Transverse colon (tissue), 4 donors: ENCODE measurements around the gene DUSP15. TPM values are rescaled to one million over a fixed set of nuclear protein-coding genes. Genes with fewer than 3 reads are reported as not detected.

ENCODE experiments used
- DNase-seq: peaks from one replicate; pipeline ENCODE4 v3.0.0-alpha.2; 2019
- H3K27ac ChIP-seq, 4 donors: fragments of 200-600 bp; sonication (generic); 2 replicates each; pipeline ENCODE4 v1.5.1; 2016 to 2018; ENCODE audit warnings: inconsistent platforms in 4 of 4
- H3K27me3 ChIP-seq: fragments of 200-600 bp; sonication (generic); 2 replicates; pipeline ENCODE4 v1.5.1; 2017; ENCODE audit warnings: inconsistent platforms
- H3K36me3 ChIP-seq, 4 donors: fragments of 200-600 bp; sonication (generic); 2 replicates each; pipeline ENCODE4 v1.5.1; 2017 to 2019; ENCODE audit warnings: inconsistent platforms in 4 of 4
- H3K4me1 ChIP-seq, 4 donors: fragments of 200-600 bp; sonication (generic); 2 replicates each; pipeline ENCODE4 v1.5.1; 2017 to 2020; ENCODE audit warnings: inconsistent platforms in 4 of 4
- H3K4me3 ChIP-seq, 4 donors: fragments of 200-600 bp; sonication (generic); 1 replicate in 1 of 4; 2 replicates in 3 of 4; pipeline versions ENCODE4 v1.5.1 to v1.6.1; 2017 to 2019; ENCODE audit warnings: inconsistent platforms in 4 of 4
- H3K9me3 ChIP-seq, 2 donors: fragments of 200-600 bp; sonication (generic); 2 replicates each; pipeline ENCODE4 v1.5.1; 2017 to 2019; ENCODE audit warnings: inconsistent platforms in 2 of 2
- EP300 ChIP-seq: sonication (generic); formaldehyde crosslinking; IDR thresholded peaks from one replicate; pipeline ENCODE4 v1.6.1; 2017; ENCODE audit warnings: antibody characterized with exemption, low read depth
- POLR2A ChIP-seq: fragments of 450-650 bp; IDR thresholded peaks from one replicate; pipeline ENCODE4 v1.6.1; 2016; ENCODE audit warnings: antibody characterized with exemption, mild to moderate bottlenecking, moderate library complexity
- POLR2AphosphoS5 ChIP-seq, 3 donors: sonication (generic); formaldehyde crosslinking; IDR thresholded peaks; one replicate each; pipeline ENCODE4 v1.6.1; 2016; ENCODE audit warnings: antibody characterized with exemption in 3 of 3
- WGBS, 2 donors: methylation state at CpG; one replicate each; pipeline ENCODE4 v1.1.5; 2018; ENCODE audit warnings: low coverage in 1 of 2; 5-methylcytosine and 5-hydroxymethylcytosine counted together
- in situ Hi-C, 4 donors: fragments of 200-750 bp; cut with MboI; loops; one replicate each; pipeline versions ENCODE4 v1.15.0 to v1.15.1; 2017; ENCODE audit warnings: low sequenced_read_pairs in 3 of 4, low pct_ligation_motif_present in 1 of 4, low pct_unique_long_range_greater_than_20kb in 1 of 4
- intact Hi-C: fragments of 100-400 bp; cut with DNase I; formaldehyde crosslinking; loops from one replicate; pipeline ENCODE4 v1.15.1; 2023; ENCODE audit warnings: low total_unique reads
- total RNA-seq, 4 donors: library from RNA; depleted of rRNA; stranded (reverse); fragments of >200 nt; gene quantifications; one replicate each; pipeline ENCODE4 v1.1.0, GENCODE V29; 2016
- TF ChIP-seq, protein P1 (sequence below), 5 experiments: fragments of 200-600 bp in 3 of 5; fragments of 450-650 bp in 2 of 5; sonication (generic) in 3 of 5; IDR thresholded peaks; 1 replicate in 2 of 5; 2 replicates in 3 of 5; pipeline ENCODE4 v1.5.1; 2016 to 2017; ENCODE audit warnings: antibody characterized with exemption in 5 of 5, inconsistent platforms in 3 of 5, mild to moderate bottlenecking in 2 of 5, moderate library complexity in 1 of 5

DUSP15 gene
- total RNA-seq, 4 donors from 2014 or later: 1.1 TPM; not detected in 3

DNA sequence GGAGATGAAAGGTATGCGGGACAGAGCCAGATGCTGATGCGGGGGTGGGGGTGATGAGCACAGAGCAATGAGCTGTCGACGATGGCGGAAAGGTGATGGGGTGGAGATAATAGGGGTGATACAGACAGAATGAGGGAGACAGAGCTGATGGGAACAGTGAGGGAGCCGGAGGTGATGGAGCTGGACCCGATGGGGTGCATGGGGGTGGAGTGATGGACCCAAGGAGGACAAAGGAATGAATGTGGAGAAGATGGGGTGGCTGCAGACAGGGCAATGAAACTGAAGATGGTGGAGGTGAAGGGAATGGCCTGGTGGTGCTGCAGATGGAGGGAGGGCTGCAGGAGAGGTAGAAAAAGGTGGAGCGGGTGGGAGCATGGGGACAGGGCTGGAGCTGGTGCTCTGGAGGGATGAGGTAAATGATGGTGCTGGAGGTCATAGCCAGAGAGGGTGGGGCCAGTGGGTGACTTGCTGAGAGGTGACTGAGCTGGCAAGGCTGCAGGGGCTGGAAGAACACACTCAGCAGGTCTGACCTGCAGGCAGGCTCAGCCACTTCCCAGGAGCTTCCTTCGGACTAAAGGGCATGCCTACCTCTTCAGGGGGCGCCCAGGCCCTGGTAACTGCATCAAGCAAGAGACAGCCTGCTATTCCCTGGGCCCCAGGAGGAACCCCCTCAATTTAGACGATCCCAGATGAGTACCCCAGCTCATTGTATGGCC is 18.9 kb downstream of the DUSP15 start:
- intact Hi-C loops: no loop called here
- TF ChIP-seq POLR2AphosphoS5 (IDR thresholded peaks at IDR 0.05) (no peak), POLR2A (no peak), EP300 (no peak)
- TF ChIP-seq, protein P1, sequence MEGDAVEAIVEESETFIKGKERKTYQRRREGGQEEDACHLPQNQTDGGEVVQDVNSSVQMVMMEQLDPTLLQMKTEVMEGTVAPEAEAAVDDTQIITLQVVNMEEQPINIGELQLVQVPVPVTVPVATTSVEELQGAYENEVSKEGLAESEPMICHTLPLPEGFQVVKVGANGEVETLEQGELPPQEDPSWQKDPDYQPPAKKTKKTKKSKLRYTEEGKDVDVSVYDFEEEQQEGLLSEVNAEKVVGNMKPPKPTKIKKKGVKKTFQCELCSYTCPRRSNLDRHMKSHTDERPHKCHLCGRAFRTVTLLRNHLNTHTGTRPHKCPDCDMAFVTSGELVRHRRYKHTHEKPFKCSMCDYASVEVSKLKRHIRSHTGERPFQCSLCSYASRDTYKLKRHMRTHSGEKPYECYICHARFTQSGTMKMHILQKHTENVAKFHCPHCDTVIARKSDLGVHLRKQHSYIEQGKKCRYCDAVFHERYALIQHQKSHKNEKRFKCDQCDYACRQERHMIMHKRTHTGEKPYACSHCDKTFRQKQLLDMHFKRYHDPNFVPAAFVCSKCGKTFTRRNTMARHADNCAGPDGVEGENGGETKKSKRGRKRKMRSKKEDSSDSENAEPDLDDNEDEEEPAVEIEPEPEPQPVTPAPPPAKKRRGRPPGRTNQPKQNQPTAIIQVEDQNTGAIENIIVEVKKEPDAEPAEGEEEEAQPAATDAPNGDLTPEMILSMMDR (IDR thresholded peaks at IDR 0.05): no peak
- DNase-seq: no peak
- H3K36me3 ChIP-seq: no peaks in the 10 kb centered on the region
- no peaks in the 10 kb centered on the region for H3K9me3 ChIP-seq
- H3K4me1 ChIP-seq: peaks cover 0 to 5% (median 0%) of the 10 kb centered on the region in 4 donors
- H3K27ac ChIP-seq: no peak overlapping the region
- no peak overlapping the region for H3K4me3 ChIP-seq
- H3K27me3 ChIP-seq: peaks cover 39% of the 10 kb centered on the region
- WGBS, 2 donors: 68 to 71% methylated on average over 8 to 11 of the region's 11 CpGs
- in situ Hi-C loops: loop anchor here in 1 of 4 donors (10.0 kb wide), 1 partner anchor 113 kb away; the partner anchor contains the start of gene XKR7

DNA sequence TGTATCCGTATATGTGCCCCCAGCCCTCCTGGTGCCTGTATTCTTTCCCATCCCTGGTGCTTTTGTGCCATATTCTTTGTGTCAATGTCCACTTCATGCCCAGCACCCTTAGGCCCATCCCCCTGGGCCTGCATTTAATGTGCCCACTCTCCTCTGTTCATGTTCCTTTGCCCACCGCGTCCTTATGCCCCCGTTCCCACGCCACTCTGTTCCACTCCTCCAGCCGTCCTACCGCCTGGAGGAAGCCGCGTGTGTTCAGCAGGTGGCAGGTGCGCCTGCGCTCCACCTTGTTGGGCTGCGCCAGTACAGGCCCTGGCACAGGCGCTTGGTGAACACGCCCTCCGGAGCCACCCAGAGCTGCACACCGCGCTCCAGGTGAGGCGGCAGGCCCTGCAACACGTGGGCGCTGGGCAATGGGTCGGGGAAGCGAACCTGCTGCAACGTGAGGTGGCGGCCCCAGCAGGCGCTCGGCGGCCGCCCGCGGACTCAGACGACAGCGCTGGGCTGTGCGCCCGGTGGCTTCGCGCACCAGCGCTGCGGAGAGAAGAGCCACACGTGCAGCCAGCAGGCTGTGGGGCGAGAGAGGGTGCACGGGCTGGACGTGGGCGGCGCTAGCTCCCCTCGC is 20.9 kb downstream of the DUSP15 start:
- Histone ChIP-seq H3K27ac (no peak overlapping the region), H3K4me3 (no peak overlapping the region), H3K36me3 (no peaks in the 10 kb centered on the region), H3K9me3 (no peaks in the 10 kb centered on the region), H3K27me3 (peaks cover 34% of the 10 kb centered on the region), H3K4me1 (peaks cover 0 to 5% (median 0%) of the 10 kb centered on the region in 4 donors)
- intact Hi-C loops (no loop called here), in situ Hi-C loops (loop anchor here in 1 of 4 donors (10.0 kb wide), 1 partner anchor 95 kb away; no protein-coding TSS in a partner anchor)
- TF ChIP-seq POLR2A: no peak
- no peak for TF ChIP-seq POLR2AphosphoS5 (IDR thresholded peaks at IDR 0.05)
- no peak for TF ChIP-seq EP300
- TF ChIP-seq, protein P1 (IDR thresholded peaks at IDR 0.05): no peak
- DNase-seq: peak; percentile 62
- WGBS, 2 donors: 29 to 31% methylated on average over 3 to 43 of the region's 45 CpGs

DNA sequence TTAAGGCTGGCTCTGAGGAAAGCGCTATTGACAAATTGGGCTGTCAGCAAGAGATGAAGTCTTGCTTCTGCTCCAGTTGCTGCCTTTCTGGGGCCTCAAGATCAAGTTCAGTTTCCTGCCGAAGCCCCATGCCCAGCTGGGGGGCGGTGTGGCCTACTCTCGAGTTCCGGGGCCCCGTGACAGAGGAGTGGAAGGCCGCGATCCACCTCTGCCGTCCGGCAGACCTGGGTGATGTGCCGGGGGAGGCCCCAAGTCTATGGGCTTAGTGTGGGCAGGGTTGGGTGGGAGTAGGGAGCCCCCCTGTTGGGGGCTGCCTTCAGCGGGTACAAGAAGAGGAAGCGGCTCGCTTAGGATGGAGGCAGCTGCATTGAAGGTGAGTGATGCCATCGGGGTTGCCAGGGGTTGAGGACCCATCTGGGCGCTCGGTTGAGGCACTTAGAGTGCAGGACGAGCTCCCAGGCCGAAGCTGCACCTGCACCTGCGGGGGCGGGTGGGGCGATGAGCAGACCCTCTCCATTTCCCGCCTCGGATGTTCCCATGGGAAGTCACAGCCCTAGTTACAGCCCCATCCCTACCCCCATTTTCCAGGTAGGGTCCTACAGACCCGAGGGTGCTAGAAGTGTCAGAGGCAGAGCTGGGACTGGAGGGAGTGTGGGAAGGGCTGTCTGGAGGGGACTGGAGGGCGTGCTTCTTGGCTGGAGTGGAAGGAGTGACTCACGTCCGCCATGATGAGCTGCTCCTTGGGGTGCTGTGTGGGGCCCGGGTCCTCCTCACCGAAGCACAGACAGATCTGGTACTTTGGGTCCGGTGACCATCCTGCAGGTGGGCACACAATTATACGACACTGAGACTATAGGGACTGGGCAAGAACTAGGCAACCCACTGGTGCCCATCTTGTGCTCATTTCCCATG is 22.0 kb downstream of the DUSP15 start:
- Histone ChIP-seq H3K27me3 (peaks cover 30% of the 10 kb centered on the region), H3K4me3 (no peak overlapping the region), H3K4me1 (peaks cover 0 to 5% (median 0%) of the 10 kb centered on the region in 4 donors), H3K36me3 (no peaks in the 10 kb centered on the region), H3K27ac (no peak overlapping the region), H3K9me3 (no peaks in the 10 kb centered on the region)
- intact Hi-C loops (no loop called here), in situ Hi-C loops (loop anchor here in 1 of 4 donors (10.0 kb wide), 1 partner anchor 96 kb away; no protein-coding TSS in a partner anchor)
- no peak for DNase-seq
- WGBS, 2 donors: 87% methylated on average over 30 of the region's 32 CpGs; no CpG with 5 or more reads in 1 of the 2 donors
- TF ChIP-seq, protein P1 (IDR thresholded peaks at IDR 0.05): no peak
- TF ChIP-seq POLR2AphosphoS5 (IDR thresholded peaks at IDR 0.05) (no peak), EP300 (no peak), POLR2A (no peak)
